Prostate gland (tissue), 2 donors: ENCODE results near the gene SMCO4.

ENCODE experiments used
- CTCF ChIP-seq, 4 experiments: fragments of 200-600 bp in 2 of 4; fragments of 450-650 bp in 2 of 4; sonication (generic) in 2 of 4; IDR thresholded peaks; 1 replicate in 3 of 4; 2 replicates in 1 of 4; pipeline ENCODE4 v1.5.1; 2016 to 2019; ENCODE audit warnings: antibody characterized with exemption in 4 of 4, mild to moderate bottlenecking in 2 of 4, moderate library complexity in 2 of 4
- POLR2A ChIP-seq: fragments of 450-650 bp; IDR thresholded peaks from one replicate; pipeline ENCODE4 v1.6.1; 2016; ENCODE audit warnings: antibody characterized with exemption, mild to moderate bottlenecking
- POLR2AphosphoS5 ChIP-seq: sonication (generic); formaldehyde crosslinking; IDR thresholded peaks from one replicate; pipeline ENCODE4 v1.6.1; 2017; ENCODE audit warnings: antibody characterized with exemption

GRCh38 chr11:93542811-93543229, 371 bp downstream of the SMCO4 start:
- TF ChIP-seq CTCF (IDR thresholded peaks at IDR 0.05) (no peak), POLR2A (no peak), POLR2AphosphoS5 (no peak)
